GM19025 (cell line): ENCODE results near the gene NCF2.
"Not testable (repeated sequence)": the region's sequence is repeated elsewhere in the genome, so short reads cannot be mapped to it uniquely, and the experiment has no call there.

ENCODE experiments used
- ATAC-seq: cut with Tn5 transposase; IDR thresholded peaks from one replicate; pipeline ENCODE4 v1.9.1; 2021; ENCODE audit warnings: mild to moderate bottlenecking, low read depth, moderate library complexity; ENCODE audit not compliant: unreplicated experiment

The NCF2 gene

GRCh38 chr1:183612975-183613374, 22.7 kb upstream of the NCF2 start:
- not testable (repeated sequence) for ATAC-seq

- no peak for ATAC-seq
Observed at GRCh38 chr1:183612407-183612806, 22.1 kb upstream of the NCF2 start.

- no peak for ATAC-seq
Observed at GRCh38 chr1:183611021-183611420, 20.8 kb upstream of the NCF2 start.

- no peak for ATAC-seq
Observed at GRCh38 chr1:183609759-183610452, 19.6 kb upstream of the NCF2 start.

GRCh38 chr1:183609313-183609712, 19.1 kb upstream of the NCF2 start:
- peak; percentile 31 for ATAC-seq

- ATAC-seq = no peak
Observed at GRCh38 chr1:183607322-183607980, 17.2 kb upstream of the NCF2 start.

- no peak for ATAC-seq
Observed at GRCh38 chr1:183605904-183606303, 15.6 kb upstream of the NCF2 start.

GRCh38 chr1:183604815-183605214, 14.6 kb upstream of the NCF2 start:
- peak; percentile 21 for ATAC-seq

GRCh38 chr1:183604038-183604808, 14.0 kb upstream of the NCF2 start:
- ATAC-seq = peak; percentile 42

GRCh38 chr1:183602510-183602909, 12.3 kb upstream of the NCF2 start:
- ATAC-seq = no peak

- no peak for ATAC-seq
Observed at GRCh38 chr1:183600634-183601033, 10.4 kb upstream of the NCF2 start.

- ATAC-seq = no peak
Observed at GRCh38 chr1:183600136-183600535, 9.9 kb upstream of the NCF2 start.

GRCh38 chr1:183598386-183598785, 8.1 kb upstream of the NCF2 start:
- peak; percentile 79 for ATAC-seq

- ATAC-seq = no peak
Observed at GRCh38 chr1:183597656-183598347, 7.5 kb upstream of the NCF2 start.

- ATAC-seq = no peak
Observed at GRCh38 chr1:183596500-183596899, 6.2 kb upstream of the NCF2 start.

GRCh38 chr1:183595537-183595936, 5.3 kb upstream of the NCF2 start:
- ATAC-seq = no peak

- ATAC-seq = peak; percentile 34
Observed at GRCh38 chr1:183593356-183593755, 3.1 kb upstream of the NCF2 start.

GRCh38 chr1:183592733-183593132, 2.5 kb upstream of the NCF2 start:
- no peak for ATAC-seq

- ATAC-seq = no peak
Observed at GRCh38 chr1:183589874-183590243, 400 bp downstream of the NCF2 start.

GRCh38 chr1:183589384-183589783, 875 bp downstream of the NCF2 start:
- ATAC-seq = no peak

GRCh38 chr1:183588827-183589226, 1.4 kb downstream of the NCF2 start:
- no peak for ATAC-seq
